HCT116 (cell line): ENCODE results near the gene WDR26. TPM values are rescaled to one million over a fixed set of nuclear protein-coding genes. Genes with fewer than 3 reads are reported as not detected.

ENCODE experiments used
- ATAC-seq: fragments of 200-7000 bp; cut with Tn5 transposase; 2 replicates; pipeline ENCODE4 v1.9.1; 2020; ENCODE audit warnings: mild to moderate bottlenecking, moderate library complexity
- BruUV-seq: library from RNA; stranded (reverse); fragments of 400-500 nt; replicated peaks from 2 replicates; lab custom pipeline; 2021; lab: Mats Ljungman, UMichigan
- CTCF ChIA-PET: fragments of 300-600 bp; sonication (Branson Sonifier 250); formaldehyde crosslinking; loops from one replicate; lab custom pipeline; 2021; ENCODE audit warnings: antibody characterized with exemption; lab: Charles Lee
- POLR2A ChIA-PET: fragments of 300-600, 350-600 bp; sonication (Branson Sonifier 250); formaldehyde crosslinking; loops from one replicate; lab custom pipeline; 2021; ENCODE audit warnings: antibody characterized with exemption; lab: Charles Lee
- RAD21 ChIA-PET, 2 experiments: fragments of 300-600 bp; sonication (Branson Sonifier 250); formaldehyde crosslinking; loops; one replicate each; lab custom pipeline; 2023; ENCODE audit warnings: low total read pairs in 2 of 2; ENCODE audit not compliant: uncharacterized antibody in 2 of 2, unreplicated experiment in 2 of 2, low non-redundant PET in 1 of 2; lab: Charles Lee
- DNase-seq: peaks from one replicate; pipeline ENCODE4 v3.0.0-alpha.2; 2010; ENCODE audit warnings: low read depth, low spot score
- H2AFZ ChIP-seq: fragments of 200-600 bp; shearing (Covaris generic), sonication (generic); 2 replicates; pipeline ENCODE4 v1.6.1; 2017; ENCODE audit warnings: low read depth, mixed run types, mixed read lengths, antibody characterized with exemption, low read length; ENCODE audit not compliant: poor library complexity, severe bottlenecking
- H3K27ac ChIP-seq: 2 replicates; pipeline ENCODE4 v1.5.1; 2012; ENCODE audit warnings: low read depth, low read length
- H3K27me3 ChIP-seq: fragments of 200-600 bp; sonication (generic); 2 replicates; pipeline ENCODE4 v1.6.1; 2016; ENCODE audit warnings: mixed run types, low read length, mixed read lengths; ENCODE audit not compliant: insufficient read depth
- H3K36me3 ChIP-seq, 2 experiments: fragments of 200-500 bp in 1 of 2; fragments of 200-600 bp in 1 of 2; sonication (Bioruptor generic) in 1 of 2; sonication (generic) in 1 of 2; 2 replicates each; pipeline versions ENCODE4 v1.5.1 to v1.6.1; 2014 to 2016; ENCODE audit warnings: low read length in 2 of 2, inconsistent platforms in 1 of 2, mixed read lengths in 1 of 2, mixed run types in 1 of 2; ENCODE audit not compliant: insufficient read depth in 2 of 2, control insufficient read depth in 1 of 2
- H3K4me1 ChIP-seq, 2 experiments: fragments of 200-600 bp in 1 of 2; sonication (generic) in 1 of 2; 2 replicates each; pipeline versions ENCODE4 v1.5.1 to v1.6.1; 2012 to 2017; ENCODE audit warnings: low read length in 2 of 2, inconsistent platforms in 1 of 2, mild to moderate bottlenecking in 1 of 2, mixed read lengths in 1 of 2, mixed run types in 1 of 2, moderate library complexity in 1 of 2; ENCODE audit not compliant: insufficient read depth in 2 of 2, control insufficient read depth in 1 of 2
- H3K4me2 ChIP-seq: fragments of 200-600 bp; sonication (generic); 2 replicates; pipeline ENCODE4 v1.6.1; 2017; ENCODE audit warnings: mixed run types, low read length, mixed read lengths
- H3K4me3 ChIP-seq, 2 experiments: fragments of 200-600 bp in 1 of 2; sonication (generic) in 1 of 2; replicated peaks in 1 of 2; 2 replicates each; pipeline ENCODE4 v1.5.1; 2011 to 2016; ENCODE audit warnings: low read length in 2 of 2, control low read depth in 1 of 2, low read depth in 1 of 2, mild to moderate bottlenecking in 1 of 2, mixed read lengths in 1 of 2, mixed run types in 1 of 2
- H3K79me2 ChIP-seq: fragments of 200-600 bp; sonication (generic); 2 replicates; pipeline ENCODE4 v1.6.1; 2017; ENCODE audit warnings: mild to moderate bottlenecking, mixed run types, low read length, moderate library complexity, mixed read lengths; ENCODE audit not compliant: insufficient read depth
- H3K9ac ChIP-seq: fragments of 200-600 bp; sonication (generic); 2 replicates; pipeline ENCODE4 v1.6.1; 2016; ENCODE audit warnings: low read length, mixed read lengths
- H3K9me2 ChIP-seq: fragments of 200-600 bp; sonication (generic), shearing (Covaris generic); 2 replicates; pipeline ENCODE4 v1.6.1; 2017; ENCODE audit warnings: mixed run types, mild to moderate bottlenecking, moderate library complexity; ENCODE audit not compliant: insufficient read depth
- H3K9me3 ChIP-seq, 2 experiments: fragments of 200-500 bp in 1 of 2; fragments of 200-600 bp in 1 of 2; sonication (Bioruptor generic) in 1 of 2; sonication (generic) in 1 of 2; 2 replicates each; pipeline ENCODE4 v1.6.1; 2014 to 2017; ENCODE audit warnings: low read length in 2 of 2, mixed read lengths in 2 of 2, inconsistent platforms in 1 of 2, low read depth in 1 of 2, mild to moderate bottlenecking in 1 of 2, mixed run types in 1 of 2, moderate library complexity in 1 of 2; ENCODE audit not compliant: control insufficient read depth in 1 of 2, insufficient read depth in 1 of 2
- H4K20me1 ChIP-seq: fragments of 200-600 bp; sonication (generic), shearing (Covaris generic); 2 replicates; pipeline ENCODE4 v1.6.1; 2017; ENCODE audit warnings: mixed run types, mild to moderate bottlenecking, moderate library complexity; ENCODE audit not compliant: insufficient read depth
- ATF3 ChIP-seq: IDR thresholded peaks from 2 replicates; pipeline ENCODE4 v1.6.1; 2012
- CBX3 ChIP-seq: IDR thresholded peaks from 2 replicates; pipeline ENCODE4 v1.6.1; 2012; ENCODE audit warnings: low read depth
- CEBPB ChIP-seq: IDR thresholded peaks from 2 replicates; pipeline ENCODE4 v1.6.1; 2012; ENCODE audit warnings: low read depth
- CTCF ChIP-seq, 3 experiments: fragments of 200-600 bp in 1 of 3; sonication (generic) in 1 of 3; IDR thresholded peaks in 2 of 3; conservative IDR thresholded peaks in 1 of 3; 2 replicates each; pipeline ENCODE4 v1.5.1; 2012 to 2017; ENCODE audit warnings: low read depth in 2 of 3, low read length in 2 of 3, antibody characterized with exemption in 1 of 3, borderline replicate concordance in 1 of 3, control low read depth in 1 of 3, mild to moderate bottlenecking in 1 of 3, mixed read lengths in 1 of 3, mixed run types in 1 of 3, moderate library complexity in 1 of 3; ENCODE audit not compliant: insufficient read depth in 1 of 3
- ELF1 ChIP-seq: IDR thresholded peaks from 2 replicates; pipeline ENCODE4 v1.6.1; 2012; ENCODE audit warnings: low read depth, borderline replicate concordance
- EZH2 ChIP-seq: fragments of 200-600 bp; sonication (generic); IDR thresholded peaks from 2 replicates; pipeline ENCODE4 v1.6.1; 2017; ENCODE audit warnings: antibody characterized with exemption, mixed run types
- EZH2phosphoT487 ChIP-seq: fragments of 200-600 bp; IDR thresholded peaks from 2 replicates; pipeline ENCODE4 v1.6.1; 2018; ENCODE audit warnings: antibody characterized with exemption, borderline replicate concordance
- FOSL1 ChIP-seq: IDR thresholded peaks from 2 replicates; pipeline ENCODE4 v1.6.1; 2012; ENCODE audit warnings: low read depth
- JUND ChIP-seq: IDR thresholded peaks from 2 replicates; pipeline ENCODE4 v1.6.1; 2012
- MAX ChIP-seq: IDR thresholded peaks from 2 replicates; pipeline ENCODE4 v1.6.1; 2012
- POLR2A ChIP-seq: IDR thresholded peaks from 2 replicates; pipeline ENCODE4 v1.7.0; 2011; ENCODE audit warnings: borderline replicate concordance; ENCODE audit not compliant: insufficient read depth, insufficient read length; ENCODE audit errors: extremely low read depth
- POLR2AphosphoS5 ChIP-seq: IDR thresholded peaks from 2 replicates; pipeline ENCODE4 v1.6.1; 2011; ENCODE audit warnings: mild to moderate bottlenecking, low read depth, low read length, moderate library complexity
- RAD21 ChIP-seq: IDR thresholded peaks from 2 replicates; pipeline ENCODE4 v1.6.1; 2012; ENCODE audit warnings: low read depth, mild to moderate bottlenecking
- REST ChIP-seq: IDR thresholded peaks from 2 replicates; pipeline ENCODE4 v1.6.1; 2012; ENCODE audit warnings: low read depth
- SRF ChIP-seq: IDR thresholded peaks from 2 replicates; pipeline ENCODE4 v1.6.1; 2012; ENCODE audit warnings: low read depth
- TCF7L2 ChIP-seq: IDR thresholded peaks from 2 replicates; pipeline ENCODE4 v1.7.0; 2011; ENCODE audit warnings: borderline replicate concordance, inconsistent platforms; ENCODE audit not compliant: insufficient read depth, insufficient read length; ENCODE audit errors: extremely low read depth
- YY1 ChIP-seq: IDR thresholded peaks from 2 replicates; pipeline ENCODE4 v1.6.1; 2011; ENCODE audit warnings: low read length, low read depth, moderate library complexity, mild to moderate bottlenecking; ENCODE audit not compliant: insufficient replicate concordance; ENCODE audit errors: extremely low read depth
- ZBTB33 ChIP-seq: IDR thresholded peaks from 2 replicates; pipeline ENCODE4 v1.6.1; 2011; ENCODE audit warnings: mild to moderate bottlenecking, low read length, moderate library complexity; ENCODE audit not compliant: insufficient replicate concordance; ENCODE audit errors: extremely low read depth
- ZNF274 ChIP-seq: fragments of 200-500 bp; sonication (Bioruptor generic); IDR thresholded peaks from 2 replicates; pipeline ENCODE4 v1.6.1; 2014; ENCODE audit warnings: mild to moderate bottlenecking, low read depth, low read length, inconsistent platforms
- intact Hi-C: fragments of 100-400 bp; cut with micrococcal nuclease; formaldehyde crosslinking; loops from 2 replicates; pipeline ENCODE4 v1.10.0; 2022
- total RNA-seq: library from RNA; stranded (reverse); gene quantifications from one replicate; pipeline ENCODE4 v1.2.1, GENCODE V29; 2021; ENCODE audit not compliant: unreplicated experiment

WDR26 gene
- total RNA-seq, 1 experiment from 2014 or later = 57.2 TPM

GRCh38 chr1:224392411-224393249 is 42.0 kb downstream of the WDR26 start:
- no peak overlapping the region for H2AFZ ChIP-seq
- H3K4me3 ChIP-seq = no peak overlapping the region
- H3K4me1 ChIP-seq = no peaks in the 10 kb centered on the region
- ATAC-seq = no peak
- no peak overlapping the region for H3K27ac ChIP-seq
- no peaks in the 10 kb centered on the region for H3K27me3 ChIP-seq
- no peak overlapping the region for H3K4me2 ChIP-seq
- no peaks in the 10 kb centered on the region for H4K20me1 ChIP-seq
- no peak overlapping the region for H3K9ac ChIP-seq
- TF ChIP-seq EZH2phosphoT487 (no peak), JUND (no peak), POLR2AphosphoS5 (no peak), SRF (no peak), ZBTB33 (no peak), EZH2 (no peak), ZNF274 (no peak), TCF7L2 (no peak), MAX (no peak), CBX3 (no peak), CTCF (IDR thresholded peaks at IDR 0.05 in 2 of 3, conservative IDR thresholded peaks at IDR 0.05 in 1 of 3; ENCODE audit: borderline replicate concordance in 1 of 3, insufficient read depth in 1 of 3, low read depth in 2 of 3, low read length in 2 of 3) (no peak), REST (no peak), ATF3 (no peak), POLR2A (no peak), YY1 (no peak), CEBPB (no peak), FOSL1 (no peak), ELF1 (no peak), RAD21 (no peak)
- DNase-seq = no peak
- ChIA-PET POLR2A (no interaction called here), RAD21 (no interaction called here), CTCF (no interaction called here)
- peaks cover 3% of the 10 kb centered on the region; the same call in 1 of the 2 replicates for H3K79me2 ChIP-seq
- no peaks in the 10 kb centered on the region for H3K9me3 ChIP-seq
- no peaks in the 10 kb centered on the region for H3K9me2 ChIP-seq
- peaks cover 49 to 60% of the 10 kb centered on the region in 2 experiments for H3K36me3 ChIP-seq
- intact Hi-C loops = no loop called here
- BruUV-seq = no TSS peak
